B cell (primary cell): ENCODE data around the gene ACP5.

Source experiments
- EZH2 ChIP-seq: IDR thresholded peaks from 2 replicates; pipeline ENCODE4 v1.6.1; 2012; ENCODE audit warnings: borderline replicate concordance, low read depth, mild to moderate bottlenecking, moderate library complexity, low read length; ENCODE audit not compliant: insufficient read depth, poor library complexity, severe bottlenecking
- TF ChIP-seq, protein P1 (sequence below): fragments of 200-600 bp; IDR thresholded peaks from one replicate; pipeline ENCODE4 v1.8.0; 2022; ENCODE audit warnings: antibody characterized with exemption, mild to moderate bottlenecking

- TF ChIP-seq, protein P1, sequence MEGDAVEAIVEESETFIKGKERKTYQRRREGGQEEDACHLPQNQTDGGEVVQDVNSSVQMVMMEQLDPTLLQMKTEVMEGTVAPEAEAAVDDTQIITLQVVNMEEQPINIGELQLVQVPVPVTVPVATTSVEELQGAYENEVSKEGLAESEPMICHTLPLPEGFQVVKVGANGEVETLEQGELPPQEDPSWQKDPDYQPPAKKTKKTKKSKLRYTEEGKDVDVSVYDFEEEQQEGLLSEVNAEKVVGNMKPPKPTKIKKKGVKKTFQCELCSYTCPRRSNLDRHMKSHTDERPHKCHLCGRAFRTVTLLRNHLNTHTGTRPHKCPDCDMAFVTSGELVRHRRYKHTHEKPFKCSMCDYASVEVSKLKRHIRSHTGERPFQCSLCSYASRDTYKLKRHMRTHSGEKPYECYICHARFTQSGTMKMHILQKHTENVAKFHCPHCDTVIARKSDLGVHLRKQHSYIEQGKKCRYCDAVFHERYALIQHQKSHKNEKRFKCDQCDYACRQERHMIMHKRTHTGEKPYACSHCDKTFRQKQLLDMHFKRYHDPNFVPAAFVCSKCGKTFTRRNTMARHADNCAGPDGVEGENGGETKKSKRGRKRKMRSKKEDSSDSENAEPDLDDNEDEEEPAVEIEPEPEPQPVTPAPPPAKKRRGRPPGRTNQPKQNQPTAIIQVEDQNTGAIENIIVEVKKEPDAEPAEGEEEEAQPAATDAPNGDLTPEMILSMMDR = no peak
- TF ChIP-seq EZH2 = no peak
Observed at GRCh38 chr19:11541238-11541637, 36.2 kb downstream of the ACP5 start.
